IMR-90 (cell line): Measurements from ENCODE around the gene SNAPC4.

ENCODE experiments used
- BHLHE40 ChIP-seq: fragments of 150-350 bp; IDR thresholded peaks from 2 replicates; pipeline ENCODE4 v1.6.1; 2016; ENCODE audit warnings: mild to moderate bottlenecking, low read depth, low read length
- CTCF ChIP-seq: conservative IDR thresholded peaks from 2 replicates; pipeline ENCODE4 v1.5.1; 2012; ENCODE audit warnings: mild to moderate bottlenecking, low read depth, low read length, improper control_type of control experiment
- POLR2A ChIP-seq: IDR thresholded peaks from 2 replicates; pipeline ENCODE4 v1.6.1; 2012; ENCODE audit warnings: mild to moderate bottlenecking, low read depth, low read length

- TF ChIP-seq CTCF = no peak
- no peak for TF ChIP-seq POLR2A
- TF ChIP-seq BHLHE40 = no peak
Observed at GRCh38 chr9:136376457-136376856, 23.5 kb downstream of the SNAPC4 start.
